IMR-90 (cell line): Measurements from ENCODE around the gene TTC38. TPM values are rescaled to one million over a fixed set of nuclear protein-coding genes. Genes with fewer than 3 reads are reported as not detected.

Experiments
- ATAC-seq: fragments of 200-7000 bp; cut with Tn5 transposase; 2 replicates; pipeline ENCODE4 v1.9.1; 2020; ENCODE audit warnings: low read depth, mild to moderate bottlenecking, moderate library complexity
- BruUV-seq: library from RNA; stranded (reverse); fragments of 400-500 nt; replicated peaks from 2 replicates; lab custom pipeline; 2021; lab: Mats Ljungman, UMichigan
- CTCF ChIA-PET: fragments of 300-600 bp; formaldehyde crosslinking; extraction: SDS; loops from one replicate; lab custom pipeline; 2021; ENCODE audit warnings: antibody characterized with exemption; lab: Yijun Ruan, JAX
- POLR2A ChIA-PET: fragments of 300-600 bp; sonication (Branson Sonifier 250); formaldehyde crosslinking; loops from one replicate; lab custom pipeline; 2022; ENCODE audit warnings: antibody characterized with exemption; ENCODE audit not compliant: unreplicated experiment; lab: Charles Lee
- DNase-seq: peaks from one replicate; pipeline ENCODE4 v3.0.0; 2013
- H2AFZ ChIP-seq: replicated peaks from 2 replicates; pipeline ENCODE3; 2013; ENCODE audit warnings: low read length, mild to moderate bottlenecking; ENCODE audit not compliant: poor library complexity
- H2AK5ac ChIP-seq: 2 replicates; pipeline ENCODE4 v1.6.1; 2013; ENCODE audit warnings: low read depth, low read length, inconsistent platforms
- H2AK9ac ChIP-seq: replicated peaks from 2 replicates; pipeline ENCODE3; 2013; ENCODE audit warnings: mild to moderate bottlenecking, low read depth, low read length, moderate library complexity; ENCODE audit not compliant: poor library complexity
- H2BK120ac ChIP-seq: 2 replicates; pipeline ENCODE4 v1.6.1; 2013; ENCODE audit warnings: low read depth, low read length, inconsistent platforms
- H2BK15ac ChIP-seq: 3 replicates; pipeline ENCODE4 v1.6.1; 2013; ENCODE audit warnings: low read depth, low read length, inconsistent platforms
- H2BK20ac ChIP-seq: 2 replicates; pipeline ENCODE4 v1.6.1; 2013; ENCODE audit warnings: low read depth, mild to moderate bottlenecking, inconsistent platforms, low read length, moderate library complexity
- H2BK5ac ChIP-seq: 2 replicates; pipeline ENCODE4 v1.6.1; 2013; ENCODE audit warnings: mild to moderate bottlenecking, low read depth, low read length, inconsistent platforms; ENCODE audit not compliant: poor library complexity, severe bottlenecking
- H3K14ac ChIP-seq: replicated peaks from 2 replicates; pipeline ENCODE4 v1.6.1; 2013; ENCODE audit warnings: low read depth, low read length, inconsistent platforms
- H3K18ac ChIP-seq: 2 replicates; pipeline ENCODE4 v1.6.1; 2013; ENCODE audit warnings: low read depth, low read length, control low read depth
- H3K23ac ChIP-seq: 2 replicates; pipeline ENCODE4 v1.6.1; 2013; ENCODE audit warnings: low read depth, low read length, inconsistent platforms
- H3K27ac ChIP-seq: 2 replicates; pipeline ENCODE4 v1.5.1; 2013; ENCODE audit warnings: mild to moderate bottlenecking, control low read depth, low read length; ENCODE audit not compliant: insufficient read depth
- H3K27me3 ChIP-seq: 2 replicates; pipeline ENCODE4 v1.6.1; 2013; ENCODE audit warnings: low read length; ENCODE audit not compliant: control insufficient read depth, insufficient read depth
- H3K36me3 ChIP-seq: 2 replicates; pipeline ENCODE4 v1.6.1; 2013; ENCODE audit warnings: low read length, mixed read lengths; ENCODE audit not compliant: control insufficient read depth, insufficient read depth
- H3K4ac ChIP-seq: 2 replicates; pipeline ENCODE4 v1.6.1; 2013; ENCODE audit warnings: low read depth, low read length, inconsistent platforms
- H3K4me1 ChIP-seq: 2 replicates; pipeline ENCODE4 v1.6.1; 2013; ENCODE audit warnings: low read length, mixed read lengths; ENCODE audit not compliant: control insufficient read depth, insufficient read depth
- H3K4me2 ChIP-seq: 2 replicates; pipeline ENCODE4 v1.6.1; 2013; ENCODE audit warnings: low read depth, mild to moderate bottlenecking, control low read depth, low read length, moderate library complexity
- H3K4me3 ChIP-seq: 2 replicates; pipeline ENCODE4 v1.5.1; 2013; ENCODE audit warnings: low read depth, mild to moderate bottlenecking, control low read depth, low read length, moderate library complexity; ENCODE audit not compliant: insufficient read depth
- H3K56ac ChIP-seq: 2 replicates; pipeline ENCODE4 v1.6.1; 2013; ENCODE audit warnings: low read length, inconsistent platforms; ENCODE audit not compliant: insufficient read depth; ENCODE audit errors: extremely low read depth
- H3K79me1 ChIP-seq, 2 experiments: 2 replicates each; pipeline ENCODE4 v1.6.1; 2013; ENCODE audit warnings: low read length in 2 of 2, inconsistent platforms in 1 of 2, low read depth in 1 of 2
- H3K9ac ChIP-seq: 2 replicates; pipeline ENCODE4 v1.6.1; 2013; ENCODE audit warnings: low read depth, low read length, control low read depth
- H3K9me1 ChIP-seq: 2 replicates; pipeline ENCODE4 v1.6.1; 2013; ENCODE audit warnings: low read length, inconsistent platforms; ENCODE audit not compliant: insufficient read depth
- H3K9me3 ChIP-seq: 2 replicates; pipeline ENCODE4 v1.6.1; 2013; ENCODE audit warnings: low read length; ENCODE audit not compliant: control insufficient read depth, insufficient read depth
- H4K20me1 ChIP-seq: 2 replicates; pipeline ENCODE4 v1.6.1; 2013; ENCODE audit warnings: low read length, inconsistent platforms; ENCODE audit not compliant: insufficient read depth
- H4K5ac ChIP-seq: 2 replicates; pipeline ENCODE4 v1.6.1; 2013; ENCODE audit warnings: mild to moderate bottlenecking, low read depth, low read length, control low read depth
- H4K8ac ChIP-seq, 2 experiments: 2 replicates each; pipeline ENCODE4 v1.6.1; 2013; ENCODE audit warnings: low read depth in 2 of 2, low read length in 2 of 2, control low read depth in 1 of 2, inconsistent platforms in 1 of 2
- H4K91ac ChIP-seq: 2 replicates; pipeline ENCODE4 v1.6.1; 2013; ENCODE audit warnings: low read depth, low read length, inconsistent platforms; ENCODE audit not compliant: insufficient read depth
- BHLHE40 ChIP-seq: fragments of 150-350 bp; IDR thresholded peaks from 2 replicates; pipeline ENCODE4 v1.6.1; 2016; ENCODE audit warnings: mild to moderate bottlenecking, low read depth, low read length
- CEBPB ChIP-seq: IDR thresholded peaks from 2 replicates; pipeline ENCODE4 v1.6.1; 2012; ENCODE audit warnings: low read depth, low read length, improper control_type of control experiment
- CHD1 ChIP-seq: IDR thresholded peaks from 2 replicates; pipeline ENCODE4 v1.6.1; 2012; ENCODE audit warnings: low read depth, low read length, improper control_type of control experiment
- ELK1 ChIP-seq: fragments of 150-350 bp; IDR thresholded peaks from 2 replicates; pipeline ENCODE4 v1.6.1; 2016; ENCODE audit warnings: low read depth, mild to moderate bottlenecking, low read length, moderate library complexity, borderline replicate concordance
- FOS ChIP-seq: fragments of 150-350 bp; IDR thresholded peaks from 2 replicates; pipeline ENCODE4 v1.6.1; 2016; ENCODE audit warnings: low read depth, low read length
- MAFK ChIP-seq: IDR thresholded peaks from 2 replicates; pipeline ENCODE4 v1.6.1; 2012; ENCODE audit warnings: low read depth, low read length, improper control_type of control experiment
- MAZ ChIP-seq: IDR thresholded peaks from 2 replicates; pipeline ENCODE4 v1.6.1; 2012; ENCODE audit warnings: low read depth, mild to moderate bottlenecking, low read length, improper control_type of control experiment, moderate library complexity, borderline replicate concordance
- MXI1 ChIP-seq: IDR thresholded peaks from 2 replicates; pipeline ENCODE4 v1.6.1; 2012; ENCODE audit warnings: low read depth, mild to moderate bottlenecking, low read length, moderate library complexity, borderline replicate concordance
- NFE2L2 ChIP-seq: fragments of 150-350 bp; IDR thresholded peaks from 2 replicates; pipeline ENCODE4 v1.6.1; 2016; ENCODE audit warnings: low read depth, mild to moderate bottlenecking, low read length
- POLR2A ChIP-seq: IDR thresholded peaks from 2 replicates; pipeline ENCODE4 v1.6.1; 2012; ENCODE audit warnings: mild to moderate bottlenecking, low read depth, low read length
- RAD21 ChIP-seq: IDR thresholded peaks from 2 replicates; pipeline ENCODE4 v1.6.1; 2012; ENCODE audit warnings: low read length, improper control_type of control experiment
- RCOR1 ChIP-seq: IDR thresholded peaks from 2 replicates; pipeline ENCODE4 v1.6.1; 2012; ENCODE audit warnings: mild to moderate bottlenecking, low read length, improper control_type of control experiment; ENCODE audit not compliant: insufficient replicate concordance
- RFX5 ChIP-seq: IDR thresholded peaks from 2 replicates; pipeline ENCODE4 v1.8.0; 2012; ENCODE audit warnings: low read depth, mild to moderate bottlenecking, low read length, moderate library complexity
- SMC3 ChIP-seq: fragments of 150-350 bp; IDR thresholded peaks from 2 replicates; pipeline ENCODE4 v1.6.1; 2016; ENCODE audit warnings: low read depth, mild to moderate bottlenecking, antibody characterized with exemption, low read length, moderate library complexity
- WGBS, 2 experiments: methylation state at CpG; one replicate each; pipeline versions ENCODE4 v1.1.5 to v1.1.7; 2013; ENCODE audit warnings: missing lambda C conversion rate in 2 of 2; ENCODE audit not compliant: insufficient read length in 1 of 2; ENCODE audit errors: extremely low coverage in 2 of 2; 5-methylcytosine and 5-hydroxymethylcytosine counted together
- dilution Hi-C: fragments of 300-500 bp; cut with HindIII; formaldehyde crosslinking; loops from one replicate; pipeline ENCODE4 v1.14.3; 2018; ENCODE audit warnings: low sequenced_read_pairs; ENCODE audit not compliant: unreplicated experiment
- in situ Hi-C: fragments of 300-500 bp; cut with MboI; formaldehyde crosslinking; loops from 3 replicates; pipeline ENCODE4 v1.14.3; 2019; ENCODE audit warnings: low sequenced_read_pairs, inconsistent platforms, mixed read lengths
- intact Hi-C: fragments of 100-400 bp; cut with micrococcal nuclease; formaldehyde crosslinking; loops from 2 replicates; pipeline ENCODE4 v1.10.0; 2022
- polyA plus RNA-seq, 3 experiments: library from polyadenylated mRNA; depleted of rRNA; stranded (reverse); fragments of >200 nt; gene quantifications; 2 replicates each; pipeline ENCODE4 v1.2.3, GENCODE V29; 2012; ENCODE audit warnings: low replicate concordance in 1 of 3
- total RNA-seq: library from RNA; depleted of rRNA; stranded (reverse); fragments of >200 nt; gene quantifications from 2 replicates; pipeline ENCODE4 v1.2.3, GENCODE V29; 2012
- TF ChIP-seq, protein P1 (sequence below): fragments of 150-350 bp; IDR thresholded peaks from 2 replicates; pipeline ENCODE4 v1.6.1; 2017; ENCODE audit warnings: mild to moderate bottlenecking, antibody characterized with exemption, low read length, low read depth

Gene TTC38
- total and polyA plus RNA-seq, 2 of the 4 experiments (the other 2 are of a cell fraction): 43.6 to 52.3 TPM

DNA sequence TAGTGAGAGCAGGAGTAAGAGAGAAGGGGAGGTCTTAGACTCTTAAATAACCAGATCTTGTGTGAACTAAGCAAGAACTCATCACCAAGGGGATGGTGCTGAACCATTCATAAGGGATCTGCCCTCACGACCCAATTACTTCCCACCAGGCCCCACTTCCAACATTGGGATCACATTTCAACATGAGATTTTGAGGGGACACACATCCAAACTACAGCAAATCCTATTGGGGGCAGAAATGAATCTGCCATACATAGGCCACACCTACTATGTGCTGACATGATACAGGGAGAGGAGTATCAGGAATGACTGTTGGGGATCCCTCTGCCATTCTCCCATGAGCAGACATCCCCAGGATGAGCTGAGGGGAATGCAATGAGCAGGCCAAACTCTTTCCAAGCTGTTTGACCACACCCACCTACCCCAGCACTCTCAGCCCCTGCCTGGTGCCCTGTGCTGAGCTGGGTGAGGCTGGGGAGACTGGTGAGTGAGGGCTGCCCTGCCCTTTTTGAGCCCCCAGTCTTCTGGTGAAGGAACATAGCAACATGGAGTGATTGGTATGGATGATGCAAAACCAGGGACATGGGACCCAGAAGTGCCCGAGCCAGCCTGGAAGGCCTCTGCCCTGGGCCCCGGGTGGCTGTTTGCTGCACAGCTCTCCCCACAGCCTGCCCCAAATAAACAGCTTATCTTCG lies 27.6 kb downstream of the TTC38 start:
- Histone ChIP-seq H3K18ac (no peak overlapping the region), H3K9me1 (peaks cover 26% of the 10 kb centered on the region), H3K4me2 (peak overlapping the region; percentile 66; the same call in 1 of the 2 replicates), H4K20me1 (no peaks in the 10 kb centered on the region), H2BK15ac (no peak overlapping the region), H2AK5ac (peak overlapping the region; percentile 91), H3K4me1 (peaks cover 11% of the 10 kb centered on the region), H2BK120ac (no peak overlapping the region; the same call in 1 of the 2 replicates), H3K27me3 (no peaks in the 10 kb centered on the region), H3K4me3 (no peak overlapping the region), H3K36me3 (peaks cover 26% of the 10 kb centered on the region; the same call in 1 of the 2 replicates), H3K4ac (peak overlapping the region; percentile 80), H3K23ac (peak overlapping the region; percentile 58), H3K27ac (peak overlapping the region; percentile 71; the same call in 1 of the 2 replicates), H3K14ac (peak overlapping the region; percentile 77; the same call in 1 of the 2 replicates), H3K9me3 (no peaks in the 10 kb centered on the region), H2AFZ (peak overlapping the region; percentile 94), H3K79me1 (peaks cover 8 to 36% of the 10 kb centered on the region in 2 experiments; a peak in 3 of 4 replicates), H2AK9ac (peak overlapping the region; percentile 90), H3K56ac (no peak overlapping the region), H4K8ac (peak overlapping the region; percentile 76 to 99), H3K9ac (peak overlapping the region; percentile 62; the same call in 1 of the 2 replicates), H2BK20ac (0 out of 2 replicates have a peak overlapping the region, but pooled peaks have one; percentile 20), H4K5ac (peak overlapping the region; percentile 51), H4K91ac (peak overlapping the region; percentile 87), H2BK5ac (no peak overlapping the region)
- dilution Hi-C loops (no loop called here), in situ Hi-C loops (loop anchor here (5.0 kb wide), 1 partner anchor 173 kb away; no protein-coding TSS in a partner anchor), intact Hi-C loops (loop anchor here (5.0 kb wide), 1 partner anchor 173 kb away; no protein-coding TSS in a partner anchor)
- no peak for DNase-seq
- no TSS peak for BruUV-seq
- ChIA-PET POLR2A (no interaction called here), CTCF (no interaction called here)
- 39% methylated on average over 2 of the region's 4 CpGs; no CpG with 5 or more reads in 1 of the 2 experiments for WGBS, 2 experiments
- ATAC-seq: no peak
- no peak for TF ChIP-seq CEBPB
- TF ChIP-seq POLR2A: no peak
- no peak for TF ChIP-seq MAZ
- no peak for TF ChIP-seq RFX5
- TF ChIP-seq NFE2L2: no peak
- TF ChIP-seq, protein P1, sequence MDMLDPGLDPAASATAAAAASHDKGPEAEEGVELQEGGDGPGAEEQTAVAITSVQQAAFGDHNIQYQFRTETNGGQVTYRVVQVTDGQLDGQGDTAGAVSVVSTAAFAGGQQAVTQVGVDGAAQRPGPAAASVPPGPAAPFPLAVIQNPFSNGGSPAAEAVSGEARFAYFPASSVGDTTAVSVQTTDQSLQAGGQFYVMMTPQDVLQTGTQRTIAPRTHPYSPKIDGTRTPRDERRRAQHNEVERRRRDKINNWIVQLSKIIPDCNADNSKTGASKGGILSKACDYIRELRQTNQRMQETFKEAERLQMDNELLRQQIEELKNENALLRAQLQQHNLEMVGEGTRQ: no peak
- TF ChIP-seq RAD21: no peak
- TF ChIP-seq MXI1: no peak
- no peak for TF ChIP-seq MAFK
- no peak for TF ChIP-seq SMC3
- TF ChIP-seq ELK1: no peak
- TF ChIP-seq CHD1: no peak
- no peak for TF ChIP-seq FOS
- TF ChIP-seq BHLHE40: no peak
- no peak for TF ChIP-seq RCOR1
